Glutamatergic neuron (in vitro differentiated cells): ENCODE results near the gene ADD3. TPM values are rescaled to one million over a fixed set of nuclear protein-coding genes. Genes with fewer than 3 reads are reported as not detected.

Experiments used
- DNase-seq: peaks from one replicate; pipeline ENCODE4 v3.0.0; 2022
- H3K27ac Mint-ChIP-seq: one replicate; pipeline ENCODE4 v1.8.0; 2020; ENCODE audit warnings: mild to moderate bottlenecking, mixed read lengths, inconsistent platforms; ENCODE audit not compliant: unreplicated experiment
- H3K27me3 Mint-ChIP-seq: one replicate; pipeline ENCODE4 v1.8.0; 2020; ENCODE audit warnings: mild to moderate bottlenecking, moderate library complexity, mixed read lengths, inconsistent platforms; ENCODE audit not compliant: unreplicated experiment
- H3K36me3 Mint-ChIP-seq: one replicate; pipeline ENCODE4 v1.8.0; 2020; ENCODE audit warnings: mild to moderate bottlenecking, mixed read lengths, inconsistent platforms; ENCODE audit not compliant: unreplicated experiment
- H3K4me1 Mint-ChIP-seq: one replicate; pipeline ENCODE4 v1.8.0; 2020; ENCODE audit warnings: mild to moderate bottlenecking, low read depth, mixed read lengths, inconsistent platforms; ENCODE audit not compliant: unreplicated experiment
- H3K4me3 Mint-ChIP-seq: one replicate; pipeline ENCODE4 v1.8.0; 2020; ENCODE audit warnings: mild to moderate bottlenecking, mixed read lengths, inconsistent platforms; ENCODE audit not compliant: unreplicated experiment
- H3K9me3 Mint-ChIP-seq: one replicate; pipeline ENCODE4 v1.8.0; 2020; ENCODE audit warnings: mild to moderate bottlenecking, moderate library complexity, mixed read lengths, inconsistent platforms; ENCODE audit not compliant: unreplicated experiment
- total RNA-seq: library from RNA; stranded (reverse); fragmentation: NEBNext Ultra II Directional; extraction: Animal tissue kit (Norgen Biotek cat#: 25700); gene quantifications from one replicate; pipeline ENCODE4 v1.2.1, GENCODE V29; 2021; ENCODE audit not compliant: unreplicated experiment
- TF ChIP-seq, protein P1 (sequence below): fragments of 200-600 bp; sonication (generic); IDR thresholded peaks from one replicate; pipeline ENCODE4 v1.5.0; 2021; ENCODE audit not compliant: partially characterized antibody, unreplicated experiment

The ADD3 gene
- total RNA-seq, 1 donor from 2014 or later, result 22.8 TPM

DNA sequence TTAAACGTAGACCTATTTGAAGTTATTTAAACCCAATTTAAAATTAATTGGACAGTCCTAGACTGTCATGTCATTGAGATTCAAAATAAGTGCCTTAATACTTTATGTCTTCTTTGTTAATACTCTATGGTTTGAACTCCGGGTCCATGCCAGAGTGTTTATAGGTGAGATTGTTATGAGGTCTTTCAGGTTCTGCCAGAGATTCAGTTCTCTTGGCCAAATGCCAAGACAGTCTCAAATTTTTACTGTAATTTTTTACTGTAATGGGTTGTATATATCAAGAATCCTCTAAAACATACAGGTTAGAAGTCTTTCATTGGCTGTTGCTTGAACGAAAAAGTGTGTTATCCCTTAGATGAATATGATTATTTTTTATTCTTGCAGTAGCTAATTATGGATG, 3.9 kb downstream of the ADD3 start:
- H3K4me3 Mint-ChIP-seq, result no peak overlapping the region
- DNase-seq, result no peak
- H3K9me3 Mint-ChIP-seq, result no peaks in the 10 kb centered on the region
- TF ChIP-seq, protein P1, sequence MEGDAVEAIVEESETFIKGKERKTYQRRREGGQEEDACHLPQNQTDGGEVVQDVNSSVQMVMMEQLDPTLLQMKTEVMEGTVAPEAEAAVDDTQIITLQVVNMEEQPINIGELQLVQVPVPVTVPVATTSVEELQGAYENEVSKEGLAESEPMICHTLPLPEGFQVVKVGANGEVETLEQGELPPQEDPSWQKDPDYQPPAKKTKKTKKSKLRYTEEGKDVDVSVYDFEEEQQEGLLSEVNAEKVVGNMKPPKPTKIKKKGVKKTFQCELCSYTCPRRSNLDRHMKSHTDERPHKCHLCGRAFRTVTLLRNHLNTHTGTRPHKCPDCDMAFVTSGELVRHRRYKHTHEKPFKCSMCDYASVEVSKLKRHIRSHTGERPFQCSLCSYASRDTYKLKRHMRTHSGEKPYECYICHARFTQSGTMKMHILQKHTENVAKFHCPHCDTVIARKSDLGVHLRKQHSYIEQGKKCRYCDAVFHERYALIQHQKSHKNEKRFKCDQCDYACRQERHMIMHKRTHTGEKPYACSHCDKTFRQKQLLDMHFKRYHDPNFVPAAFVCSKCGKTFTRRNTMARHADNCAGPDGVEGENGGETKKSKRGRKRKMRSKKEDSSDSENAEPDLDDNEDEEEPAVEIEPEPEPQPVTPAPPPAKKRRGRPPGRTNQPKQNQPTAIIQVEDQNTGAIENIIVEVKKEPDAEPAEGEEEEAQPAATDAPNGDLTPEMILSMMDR, result no peak
- H3K36me3 Mint-ChIP-seq, result no peaks in the 10 kb centered on the region
- no peaks in the 10 kb centered on the region for H3K27me3 Mint-ChIP-seq
- H3K27ac Mint-ChIP-seq, result no peak overlapping the region
- peaks cover 7% of the 10 kb centered on the region for H3K4me1 Mint-ChIP-seq

DNA sequence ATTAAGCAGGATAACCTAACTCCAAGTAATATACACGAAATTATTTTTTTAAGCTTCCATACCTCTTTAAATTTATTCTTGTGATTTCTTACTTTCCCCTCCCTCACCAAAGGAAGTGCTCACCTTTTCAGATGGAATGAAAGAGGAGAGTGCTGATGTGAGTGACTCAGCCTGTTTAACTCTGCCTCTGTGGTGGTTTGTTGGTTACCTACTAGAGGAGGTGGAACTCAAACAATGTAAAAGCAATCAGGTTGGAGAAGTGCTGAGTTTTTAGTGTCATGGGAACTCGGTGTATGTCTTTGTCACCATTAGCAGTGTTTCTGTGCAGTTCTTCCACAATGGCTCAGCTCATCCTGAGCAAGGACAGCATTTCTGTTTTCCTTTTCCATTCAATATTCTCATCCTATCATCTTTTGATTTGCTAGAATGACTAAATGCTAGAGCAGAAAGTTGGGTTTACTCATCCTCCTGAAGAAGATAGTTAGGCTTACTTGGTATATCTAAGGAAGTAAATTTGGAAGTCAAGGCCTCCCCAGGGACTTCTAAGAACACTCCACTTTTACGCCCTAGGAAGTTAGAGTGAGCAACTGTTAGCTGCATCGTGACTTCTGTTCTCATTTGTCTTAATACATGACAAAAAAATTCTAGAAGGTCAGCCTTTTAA, 6.0 kb downstream of the ADD3 start:
- H3K27me3 Mint-ChIP-seq, result no peaks in the 10 kb centered on the region
- TF ChIP-seq, protein P1, result no peak
- no peak overlapping the region for H3K27ac Mint-ChIP-seq
- no peaks in the 10 kb centered on the region for H3K36me3 Mint-ChIP-seq
- no peak for DNase-seq
- H3K4me3 Mint-ChIP-seq, result no peak overlapping the region
- H3K9me3 Mint-ChIP-seq, result no peaks in the 10 kb centered on the region
- H3K4me1 Mint-ChIP-seq, result peaks cover 6% of the 10 kb centered on the region

DNA sequence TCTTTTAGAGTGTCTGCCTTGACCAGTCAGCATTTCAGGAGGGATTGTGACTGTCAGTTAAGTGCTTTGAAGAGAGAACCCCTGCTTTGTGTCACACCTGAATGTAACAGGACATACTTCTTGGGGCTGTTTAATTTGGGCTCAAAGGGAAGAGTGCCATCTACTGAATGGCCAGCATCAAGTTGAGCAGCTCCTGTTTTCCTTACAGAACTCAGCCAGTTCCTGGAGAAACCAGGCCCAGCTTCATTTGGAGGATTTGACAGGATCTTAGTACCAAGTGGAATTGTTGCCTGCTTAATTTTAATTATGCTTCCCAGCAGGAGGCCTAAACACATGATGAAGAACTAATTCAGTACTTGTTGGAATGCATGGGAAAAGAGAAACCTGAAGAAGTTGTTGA, 8.3 kb downstream of the ADD3 start:
- Mint-ChIP-seq H3K4me3 (no peak overlapping the region), H3K27ac (no peak overlapping the region), H3K36me3 (no peaks in the 10 kb centered on the region), H3K9me3 (no peaks in the 10 kb centered on the region), H3K4me1 (peaks cover 2% of the 10 kb centered on the region), H3K27me3 (no peaks in the 10 kb centered on the region)
- DNase-seq, result no peak
- TF ChIP-seq, protein P1, result no peak

GRCh38 chr10:110017052-110017451, 9.3 kb downstream of the ADD3 start:
- no peak overlapping the region for H3K4me3 Mint-ChIP-seq
- H3K27me3 Mint-ChIP-seq, result no peaks in the 10 kb centered on the region
- no peak for DNase-seq
- no peaks in the 10 kb centered on the region for H3K36me3 Mint-ChIP-seq
- TF ChIP-seq, protein P1, result no peak
- no peak overlapping the region for H3K27ac Mint-ChIP-seq
- no peaks in the 10 kb centered on the region for H3K9me3 Mint-ChIP-seq
- H3K4me1 Mint-ChIP-seq, result peaks cover 2% of the 10 kb centered on the region

- TF ChIP-seq, protein P1, result no peak
- no peak for DNase-seq
- no peaks in the 10 kb centered on the region for H3K36me3 Mint-ChIP-seq
- H3K27me3 Mint-ChIP-seq, result no peaks in the 10 kb centered on the region
- no peak overlapping the region for H3K4me3 Mint-ChIP-seq
- no peak overlapping the region for H3K27ac Mint-ChIP-seq
- no peaks in the 10 kb centered on the region for H3K9me3 Mint-ChIP-seq
- H3K4me1 Mint-ChIP-seq, result no peaks in the 10 kb centered on the region
Observed at GRCh38 chr10:110017907-110018306, 10.1 kb downstream of the ADD3 start.
